HG02885 (cell line): Measurements from ENCODE around the gene CHAF1A.

Experiments used
- ATAC-seq: cut with Tn5 transposase; IDR thresholded peaks from one replicate; pipeline ENCODE4 v1.9.1; 2021; ENCODE audit warnings: mild to moderate bottlenecking; ENCODE audit not compliant: unreplicated experiment, poor library complexity

CHAF1A gene

GRCh38 chr19:4366666-4367335 lies 35.6 kb upstream of the CHAF1A start:
- ATAC-seq: no peak

GRCh38 chr19:4367336-4367723 lies 35.1 kb upstream of the CHAF1A start:
- no peak for ATAC-seq

- ATAC-seq: no peak
These were observed 34.7 kb upstream of the CHAF1A start for GRCh38 chr19:4367781-4368127.

GRCh38 chr19:4368128-4368820 lies 34.2 kb upstream of the CHAF1A start:
- ATAC-seq: no peak

GRCh38 chr19:4369109-4369887 lies 33.1 kb upstream of the CHAF1A start:
- ATAC-seq: peak; percentile 45

GRCh38 chr19:4369888-4370260 lies 32.6 kb upstream of the CHAF1A start:
- peak; percentile 58 for ATAC-seq

- no peak for ATAC-seq
These were observed 31.9 kb upstream of the CHAF1A start for GRCh38 chr19:4370418-4371041.

- no peak for ATAC-seq
These were observed 30.9 kb upstream of the CHAF1A start for GRCh38 chr19:4371247-4372164.

GRCh38 chr19:4372165-4373012 lies 30.1 kb upstream of the CHAF1A start:
- ATAC-seq: no peak

- no peak for ATAC-seq
These were observed 29.4 kb upstream of the CHAF1A start for GRCh38 chr19:4373013-4373367.

- no peak for ATAC-seq
These were observed 28.6 kb upstream of the CHAF1A start for GRCh38 chr19:4373601-4374497.

- ATAC-seq: no peak
These were observed 27.8 kb upstream of the CHAF1A start for GRCh38 chr19:4374498-4375163.

GRCh38 chr19:4375164-4376027 lies 27.0 kb upstream of the CHAF1A start:
- peak; percentile 46 for ATAC-seq

GRCh38 chr19:4376028-4376670 lies 26.3 kb upstream of the CHAF1A start:
- no peak for ATAC-seq

GRCh38 chr19:4376671-4376990 lies 25.8 kb upstream of the CHAF1A start:
- ATAC-seq: no peak

- ATAC-seq: no peak
These were observed 25.3 kb upstream of the CHAF1A start for GRCh38 chr19:4376991-4377781.
